Neural progenitor cell (in vitro differentiated cells): ENCODE measurements around the gene LIMK1.

ENCODE experiments used
- EZH2 ChIP-seq: fragments of 200-600 bp; sonication (generic); IDR thresholded peaks from 2 replicates; pipeline ENCODE4 v1.6.1; 2017; ENCODE audit warnings: antibody characterized with exemption, mild to moderate bottlenecking, moderate library complexity
- EZH2phosphoT487 ChIP-seq: fragments of 200-600 bp; sonication (generic); IDR thresholded peaks from 2 replicates; pipeline ENCODE4 v1.6.1; 2017; ENCODE audit warnings: antibody characterized with exemption
- TF ChIP-seq, protein P1 (sequence below): fragments of 200-600 bp; sonication (generic); IDR thresholded peaks from 2 replicates; pipeline ENCODE4 v1.5.1; 2017; ENCODE audit warnings: antibody characterized with exemption, mild to moderate bottlenecking

DNA sequence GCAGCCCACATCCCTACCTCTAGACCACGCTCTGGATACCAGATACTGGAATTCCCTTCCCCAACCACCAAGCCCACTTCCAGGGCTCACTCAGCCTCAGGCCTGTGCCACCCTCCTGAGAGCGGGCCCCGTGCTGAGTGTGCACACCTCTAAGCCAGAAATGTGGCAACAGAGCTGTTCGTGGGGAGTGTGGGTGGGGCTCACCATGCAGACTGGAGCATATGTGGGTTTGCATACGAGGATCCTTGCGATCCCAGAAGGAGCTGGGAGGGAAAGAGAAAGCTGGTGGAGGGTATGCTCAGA is 13.0 kb upstream of the LIMK1 start:
- TF ChIP-seq, protein P1, sequence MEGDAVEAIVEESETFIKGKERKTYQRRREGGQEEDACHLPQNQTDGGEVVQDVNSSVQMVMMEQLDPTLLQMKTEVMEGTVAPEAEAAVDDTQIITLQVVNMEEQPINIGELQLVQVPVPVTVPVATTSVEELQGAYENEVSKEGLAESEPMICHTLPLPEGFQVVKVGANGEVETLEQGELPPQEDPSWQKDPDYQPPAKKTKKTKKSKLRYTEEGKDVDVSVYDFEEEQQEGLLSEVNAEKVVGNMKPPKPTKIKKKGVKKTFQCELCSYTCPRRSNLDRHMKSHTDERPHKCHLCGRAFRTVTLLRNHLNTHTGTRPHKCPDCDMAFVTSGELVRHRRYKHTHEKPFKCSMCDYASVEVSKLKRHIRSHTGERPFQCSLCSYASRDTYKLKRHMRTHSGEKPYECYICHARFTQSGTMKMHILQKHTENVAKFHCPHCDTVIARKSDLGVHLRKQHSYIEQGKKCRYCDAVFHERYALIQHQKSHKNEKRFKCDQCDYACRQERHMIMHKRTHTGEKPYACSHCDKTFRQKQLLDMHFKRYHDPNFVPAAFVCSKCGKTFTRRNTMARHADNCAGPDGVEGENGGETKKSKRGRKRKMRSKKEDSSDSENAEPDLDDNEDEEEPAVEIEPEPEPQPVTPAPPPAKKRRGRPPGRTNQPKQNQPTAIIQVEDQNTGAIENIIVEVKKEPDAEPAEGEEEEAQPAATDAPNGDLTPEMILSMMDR: no peak
- TF ChIP-seq EZH2phosphoT487: no peak
- no peak for TF ChIP-seq EZH2
